HG03097 (cell line): Measurements from ENCODE around the gene MT1H.
"Not testable (repeated sequence)": the region's sequence is repeated elsewhere in the genome, so short reads cannot be mapped to it uniquely, and the experiment has no call there.

ENCODE experiments used
- ATAC-seq: cut with Tn5 transposase; IDR thresholded peaks from one replicate; pipeline ENCODE4 v1.9.1; 2021; ENCODE audit not compliant: unreplicated experiment, low FRiP score

The MT1H gene

DNA sequence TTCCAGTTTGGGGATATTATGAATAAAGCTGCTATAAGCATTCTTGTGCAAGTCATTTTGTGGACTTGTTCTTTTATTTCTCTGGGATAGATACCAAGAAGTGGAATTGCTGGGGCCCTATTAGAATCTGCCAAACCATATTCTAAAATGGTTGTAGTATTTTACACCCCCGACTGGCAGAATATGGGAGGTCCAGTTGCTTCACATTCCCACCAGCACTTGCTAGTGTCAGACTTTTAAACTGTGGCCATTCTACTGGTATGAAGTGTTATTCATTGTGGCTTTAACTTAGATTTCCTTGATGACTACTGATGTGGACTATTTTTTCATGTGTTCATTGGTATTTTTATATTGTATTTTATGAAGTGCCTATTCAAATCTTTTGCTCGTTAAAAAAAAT lies 42.2 kb downstream of the MT1H start:
- no peak for ATAC-seq

DNA sequence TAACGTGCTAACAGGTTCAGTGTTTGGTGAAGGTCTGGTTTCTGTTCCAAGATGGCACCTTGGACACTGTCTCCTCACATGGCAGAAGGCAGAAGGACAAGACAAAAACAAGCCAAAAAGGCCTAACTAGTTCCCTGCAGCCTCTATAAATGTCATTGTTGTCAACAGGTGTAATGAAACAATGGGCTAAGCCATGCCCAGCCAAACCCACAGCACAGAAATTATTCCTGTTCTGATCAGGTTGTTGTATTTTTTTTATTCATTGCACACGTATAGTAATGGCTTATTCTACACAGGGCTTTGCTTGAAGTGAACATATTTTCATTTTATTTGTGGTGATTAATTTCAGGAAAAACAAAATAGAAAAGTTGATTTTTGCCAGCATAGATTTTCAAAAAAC lies 44.2 kb downstream of the MT1H start:
- ATAC-seq, result no peak

DNA sequence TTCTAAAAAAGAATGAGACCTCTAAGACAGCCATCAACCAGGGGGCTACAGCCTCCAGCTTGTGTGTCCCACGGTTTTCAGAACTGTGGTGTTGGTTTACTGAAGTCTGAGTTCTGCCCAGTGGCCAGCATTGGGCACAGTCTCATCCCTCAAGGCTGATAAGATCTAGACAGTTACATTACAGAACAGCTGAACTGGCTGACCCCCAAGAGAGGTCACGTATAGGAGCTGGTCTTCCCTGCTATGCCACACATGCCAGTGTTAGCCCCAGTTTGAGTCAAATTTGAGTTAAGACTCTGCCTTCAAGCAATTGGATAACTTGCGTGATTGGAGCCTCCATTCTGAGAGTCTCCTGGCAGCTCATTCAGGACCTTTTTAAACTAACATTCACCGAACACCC lies 45.5 kb downstream of the MT1H start:
- ATAC-seq, result no peak

DNA sequence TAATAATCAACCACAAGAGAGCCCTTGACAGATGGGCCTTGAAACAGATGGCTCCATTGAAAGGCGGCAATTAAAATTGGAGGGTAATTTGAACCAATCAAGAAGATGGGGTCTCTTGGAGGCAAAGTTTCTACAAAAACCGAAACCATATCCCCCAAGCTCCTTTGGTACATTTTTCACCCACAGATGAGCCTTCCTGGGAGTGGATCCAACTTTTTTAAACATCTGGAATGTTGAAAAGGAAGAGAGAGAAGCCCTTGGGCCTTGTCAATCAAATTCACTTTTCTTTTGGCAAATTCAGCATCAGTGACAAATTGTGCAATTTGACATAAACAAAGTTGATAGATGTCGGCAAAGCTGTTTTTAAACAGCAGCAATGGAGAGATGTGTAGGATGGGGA lies 47.1 kb downstream of the MT1H start:
- no peak for ATAC-seq

DNA sequence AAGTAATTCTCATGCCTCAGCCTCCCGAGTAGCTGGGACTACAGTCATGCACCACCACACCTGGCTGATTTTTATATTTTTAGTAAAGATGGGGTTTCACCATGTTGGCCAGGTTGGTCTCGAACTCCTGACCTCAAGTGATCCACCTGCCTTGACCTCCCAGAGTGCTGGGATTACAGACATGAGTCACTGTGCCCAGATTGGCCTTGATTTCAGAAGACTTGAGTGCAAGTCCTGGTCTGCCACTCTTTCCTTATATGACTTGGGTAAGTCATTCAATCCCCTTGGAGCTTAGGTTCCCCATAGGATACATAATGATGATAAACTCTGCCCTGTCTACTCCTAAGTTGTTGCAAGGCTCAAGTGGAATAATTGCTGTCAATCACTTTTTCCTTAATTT lies 47.9 kb downstream of the MT1H start:
- not testable (repeated sequence) for ATAC-seq
